HepG2 (cell line): Measurements from ENCODE around the gene MEDAG. TPM values are rescaled to one million over a fixed set of nuclear protein-coding genes. Genes with fewer than 3 reads are reported as not detected.

Experiments
- ATAC-seq: fragments of 200-7000 bp; cut with Tn5 transposase; 3 replicates; pipeline ENCODE4 v1.9.1; 2020; ENCODE audit warnings: mild to moderate bottlenecking, moderate library complexity
- BruUV-seq: library from RNA; stranded (reverse); fragments of 400-500 nt; replicated peaks from 2 replicates; lab custom pipeline; 2021; lab: Mats Ljungman, UMichigan
- CTCF ChIA-PET: fragments of 300-600 bp; formaldehyde crosslinking; extraction: SDS; loops from one replicate; lab custom pipeline; 2021; ENCODE audit warnings: low total read pairs, inconsistent platforms, low intra/inter-chr PET ratio; lab: Yijun Ruan, JAX
- POLR2A ChIA-PET: fragments of 350-600 bp; sonication (Branson Sonifier 250); formaldehyde crosslinking; loops from one replicate; lab custom pipeline; 2020; ENCODE audit warnings: antibody characterized with exemption, inconsistent platforms; lab: Yijun Ruan, JAX
- DNase-seq: peaks from one replicate; pipeline ENCODE4 v3.0.0-alpha.2; 2015; ENCODE audit warnings: low spot score
- FAIRE-seq: peaks from 3 replicates; lab custom pipeline; 2011; peaks lifted over from hg19 to GRCh38; lab: Jason Lieb, UNC
- H2AFZ ChIP-seq: one replicate; pipeline ENCODE4 v1.6.1; 2011; ENCODE audit warnings: low read length, inconsistent platforms
- H3K27ac ChIP-seq: fragments of 300-600 bp; 3 replicates; pipeline ENCODE4 v1.8.0; 2011; ENCODE audit warnings: mixed run types, mild to moderate bottlenecking, mixed read lengths, low read length, inconsistent platforms; ENCODE audit not compliant: insufficient read depth; ENCODE audit errors: extremely low read length
- H3K27me3 ChIP-seq, 2 experiments: fragments of 200-600 bp in 1 of 2; 2 replicates in 1 of 2; 3 replicates in 1 of 2; pipeline versions ENCODE4 v1.6.0 to v1.8.0; 2011; ENCODE audit warnings: low read length in 2 of 2, mild to moderate bottlenecking in 2 of 2, moderate library complexity in 2 of 2, inconsistent platforms in 1 of 2; ENCODE audit not compliant: insufficient read depth in 2 of 2, control insufficient read depth in 1 of 2
- H3K36me3 ChIP-seq, 2 experiments: fragments of 200-600 bp in 1 of 2; replicated peaks in 1 of 2; 2 replicates in 1 of 2; 3 replicates in 1 of 2; pipeline versions ENCODE4 v1.5.1 to v1.8.0; 2011; ENCODE audit warnings: low read length in 2 of 2, inconsistent platforms in 1 of 2; ENCODE audit not compliant: insufficient read depth in 2 of 2, control insufficient read depth in 1 of 2
- H3K4me1 ChIP-seq: 2 replicates; pipeline ENCODE4 v1.5.1; 2012; ENCODE audit warnings: low read length, inconsistent platforms; ENCODE audit not compliant: insufficient read depth
- H3K4me2 ChIP-seq: 2 replicates; pipeline ENCODE4 v1.6.0; 2011; ENCODE audit warnings: low read depth, low read length, inconsistent platforms
- H3K4me3 ChIP-seq, 3 experiments: fragments of 200-600 bp in 1 of 3; sonication (generic), shearing (Covaris generic) in 1 of 3; replicated peaks in 1 of 3; 2 replicates each; pipeline ENCODE4 v1.5.1; 2011 to 2016; ENCODE audit warnings: low read length in 3 of 3, inconsistent platforms in 2 of 3, low read depth in 2 of 3, mild to moderate bottlenecking in 2 of 3, control low read depth in 1 of 3, mixed read lengths in 1 of 3; ENCODE audit not compliant: insufficient read depth in 1 of 3
- H3K79me2 ChIP-seq: one replicate; pipeline ENCODE4 v1.6.1; 2011; ENCODE audit warnings: low read length, inconsistent platforms; ENCODE audit not compliant: insufficient read depth
- H3K9ac ChIP-seq: 2 replicates; pipeline ENCODE4 v1.6.0; 2011; ENCODE audit warnings: mild to moderate bottlenecking, low read depth, low read length, inconsistent platforms; ENCODE audit not compliant: insufficient read depth
- H3K9me3 ChIP-seq: 2 replicates; pipeline ENCODE4 v1.5.1; 2012; ENCODE audit warnings: mild to moderate bottlenecking, low read length
- H4K20me1 ChIP-seq: 2 replicates; pipeline ENCODE4 v1.6.0; 2011; ENCODE audit warnings: inconsistent platforms, mild to moderate bottlenecking, low read length, moderate library complexity; ENCODE audit not compliant: insufficient read depth
- CSRNP2 ChIP-seq: sonication (generic); formaldehyde crosslinking; conservative IDR thresholded peaks from 2 replicates; pipeline ENCODE4 v1.8.0; 2022; ENCODE audit warnings: low read depth, missing genetic modification reagents
- DZIP1 ChIP-seq: sonication (generic); formaldehyde crosslinking; IDR thresholded peaks from 2 replicates; pipeline ENCODE4 v1.5.0; 2020; ENCODE audit warnings: mild to moderate bottlenecking, missing genetic modification reagents
- E2F1 ChIP-seq: sonication (generic); formaldehyde crosslinking; IDR thresholded peaks from 2 replicates; pipeline ENCODE4 v1.5.0; 2020; ENCODE audit warnings: missing genetic modification reagents
- GABPB1 ChIP-seq: IDR thresholded peaks from 2 replicates; pipeline ENCODE4 v1.6.1; 2016; ENCODE audit warnings: mild to moderate bottlenecking, missing genetic modification reagents, moderate library complexity, missing compliant biosample characterization
- GPN1 ChIP-seq: sonication (generic); formaldehyde crosslinking; IDR thresholded peaks from 2 replicates; pipeline ENCODE4 v1.5.1; 2020; ENCODE audit warnings: missing genetic modification reagents, borderline replicate concordance
- MYC ChIP-seq: sonication (generic); formaldehyde crosslinking; IDR thresholded peaks from 2 replicates; pipeline ENCODE4 v1.9.0; 2021; ENCODE audit warnings: missing genetic modification reagents, borderline replicate concordance
- MYPOP ChIP-seq: sonication (generic); formaldehyde crosslinking; IDR thresholded peaks from 2 replicates; pipeline ENCODE4 v1.8.1; 2023; ENCODE audit warnings: mild to moderate bottlenecking, moderate library complexity, missing genetic modification reagents
- SP5 ChIP-seq: IDR thresholded peaks from 2 replicates; pipeline ENCODE4 v1.6.1; 2016; ENCODE audit warnings: low read depth, borderline replicate concordance
- TP53 ChIP-seq: sonication (generic); formaldehyde crosslinking; conservative IDR thresholded peaks from 2 replicates; pipeline ENCODE4 v1.4.0; 2020; ENCODE audit warnings: missing genetic modification reagents
- TRAFD1 ChIP-seq: sonication (generic); formaldehyde crosslinking; IDR thresholded peaks from 2 replicates; pipeline ENCODE4 v1.5.1; 2020; ENCODE audit warnings: missing genetic modification reagents, mild to moderate bottlenecking, borderline replicate concordance
- YY1 ChIP-seq: IDR thresholded peaks from 2 replicates; pipeline ENCODE4 v1.6.1; 2011; ENCODE audit warnings: low read length, low read depth, moderate library complexity, mild to moderate bottlenecking; ENCODE audit not compliant: insufficient read depth, insufficient replicate concordance
- ZBTB21 ChIP-seq: sonication (generic); formaldehyde crosslinking; IDR thresholded peaks from 2 replicates; pipeline ENCODE4 v1.4.0; 2020; ENCODE audit warnings: missing genetic modification reagents
- ZNF547 ChIP-seq: sonication (generic); formaldehyde crosslinking; IDR thresholded peaks from 2 replicates; pipeline ENCODE4 v1.5.1; 2020; ENCODE audit warnings: mild to moderate bottlenecking, missing genetic modification reagents
- ZNF652 ChIP-seq: IDR thresholded peaks from 2 replicates; pipeline ENCODE4 v1.6.1; 2016; ENCODE audit warnings: low read depth, borderline replicate concordance
- WGBS: methylation state at CpG from one replicate; pipeline ENCODE4 v1.1.6; 2017; ENCODE audit warnings: low lambda C conversion rate; 5-methylcytosine and 5-hydroxymethylcytosine counted together
- in situ Hi-C: cut with HindIII; loops from 2 replicates; pipeline ENCODE4 v1.10.0; 2017; ENCODE audit warnings: low pct_unique_long_range_greater_than_20kb; ENCODE audit not compliant: extremely low pct_ligation_motif_present
- intact Hi-C: fragments of 100-400 bp; cut with micrococcal nuclease; formaldehyde crosslinking; loops from one replicate; pipeline ENCODE4 v1.10.0; 2022; ENCODE audit not compliant: unreplicated experiment
- polyA plus RNA-seq, 8 experiments: library from polyadenylated mRNA; depleted of rRNA in 3 of 8; stranded (reverse) in 7 of 8; unstranded in 1 of 8; fragments of >200 nt; fragmentation: Illumina TruSeq in 4 of 8; extraction: Trizol in 4 of 8; gene quantifications; 2 replicates each; pipeline versions ENCODE4 v1.2.1 to v1.2.3, GENCODE V29; 2011 to 2016; ENCODE audit warnings: low read depth in 4 of 8, missing spikeins in 1 of 8, mixed read lengths in 1 of 8; ENCODE audit not compliant: insufficient read depth in 1 of 8
- total RNA-seq, 5 experiments: library from RNA; depleted of rRNA; stranded (reverse); fragments of >200 nt; fragmentation: Illumina TruSeq; extraction: Trizol; gene quantifications; 2 replicates each; pipeline ENCODE4 v1.2.3, GENCODE V29; 2016; ENCODE audit warnings: low read depth in 1 of 5

Gene MEDAG
- total and polyA plus RNA-seq, 2 of the 13 experiments (the other 11 are each of a cell fraction or from before 2014, with no cell fraction given), result not detected

GRCh38 chr13:30916991-30917390 is 10.9 kb downstream of the MEDAG start:
- Histone ChIP-seq H3K9ac (no peak overlapping the region), H3K4me3 (no peak overlapping the region), H3K27ac (no peak overlapping the region), H3K27me3 (no peaks in the 10 kb centered on the region), H3K36me3 (no peaks in the 10 kb centered on the region), H3K4me1 (no peaks in the 10 kb centered on the region), H3K9me3 (no peaks in the 10 kb centered on the region), H3K79me2 (no peaks in the 10 kb centered on the region), H3K4me2 (no peak overlapping the region), H4K20me1 (no peaks in the 10 kb centered on the region), H2AFZ (no peak overlapping the region)
- no peak for ATAC-seq
- POLR2A ChIA-PET, result no interaction called here
- no TSS peak for BruUV-seq
- FAIRE-seq, result no peak
- intact Hi-C loops (no loop called here), in situ Hi-C loops (no loop called here)
- DNase-seq, result no peak
- WGBS, result 2% methylated on average over 4 of the region's 6 CpGs
- TF ChIP-seq CSRNP2 (CRISPR knock-in tag), result no peak
- no peak for TF ChIP-seq GPN1 (CRISPR knock-in tag)
- no peak for TF ChIP-seq DZIP1 (CRISPR knock-in tag)
- TF ChIP-seq ZNF652 (CRISPR knock-in tag), result no peak
- TF ChIP-seq SP5 (CRISPR knock-in tag), result no peak
- no peak for TF ChIP-seq MYPOP (CRISPR knock-in tag)
- no peak for TF ChIP-seq E2F1 (CRISPR knock-in tag)
- no peak for TF ChIP-seq ZNF547
- TF ChIP-seq TP53 (CRISPR knock-in tag), result no peak
- TF ChIP-seq GABPB1, result no peak
- TF ChIP-seq TRAFD1 (CRISPR knock-in tag), result no peak
- TF ChIP-seq YY1, result no peak
- TF ChIP-seq ZBTB21, result no peak
- TF ChIP-seq MYC (CRISPR knock-in tag), result no peak
- CTCF ChIA-PET, result no interaction called here
